K562 (cell line): ENCODE measurements around the gene ATXN1. TPM values are rescaled to one million over a fixed set of nuclear protein-coding genes. Genes with fewer than 3 reads are reported as not detected.
A peak's percentile ranks its signal among the peaks of the same experiment; 100 is the strongest.

Source experiments
- ARHGAP35 ChIP-seq: fragments of 450-650 bp; IDR thresholded peaks from 2 replicates; pipeline ENCODE4 v1.6.1; 2018; ENCODE audit not compliant: partially characterized antibody
- BCOR ChIP-seq: fragments of 450-650 bp; IDR thresholded peaks from 2 replicates; pipeline ENCODE4 v1.6.1; 2016
- CEBPG ChIP-seq, 3 experiments: fragments of 200-800 bp in 1 of 3; sonication (Bioruptor generic) in 1 of 3; sonication (generic) in 1 of 3; formaldehyde crosslinking in 1 of 3; IDR thresholded peaks in 2 of 3; conservative IDR thresholded peaks in 1 of 3; 2 replicates each; pipeline versions ENCODE4 v1.6.1 to v1.8.0; 2016 to 2022; ENCODE audit warnings: missing compliant biosample characterization in 2 of 3, missing genetic modification characterization in 2 of 3, mild to moderate bottlenecking in 1 of 3, missing genetic modification reagents in 1 of 3
- DACH1 ChIP-seq: fragments of 450-650 bp; IDR thresholded peaks from 2 replicates; pipeline ENCODE4 v1.6.1; 2018; ENCODE audit not compliant: partially characterized antibody
- FOXA3 ChIP-seq, 2 experiments: fragments of 450-650 bp in 1 of 2; sonication (generic) in 1 of 2; formaldehyde crosslinking; IDR thresholded peaks in 1 of 2; conservative IDR thresholded peaks in 1 of 2; 2 replicates each; pipeline versions ENCODE4 v1.4.0 to v1.8.0; 2020 to 2022; ENCODE audit warnings: mild to moderate bottlenecking in 2 of 2, missing genetic modification reagents in 1 of 2
- GABPA ChIP-seq: fragments of 200-800 bp; sonication (Bioruptor generic); conservative IDR thresholded peaks from 2 replicates; pipeline ENCODE4 v1.6.1; 2016; ENCODE audit warnings: low read depth, missing genetic modification characterization, missing compliant biosample characterization
- HBP1 ChIP-seq: fragments of 450-650 bp; formaldehyde crosslinking; IDR thresholded peaks from 2 replicates; pipeline ENCODE4 v1.4.0; 2022; ENCODE audit warnings: missing genetic modification characterization
- IFI16 ChIP-seq: fragments of 250-450 bp; sonication (Bioruptor Pico); IDR thresholded peaks from 2 replicates; pipeline ENCODE4 v2.1.2; 2022; ENCODE audit warnings: mild to moderate bottlenecking, inconsistent platforms
- KLF13 ChIP-seq: fragments of 450-650 bp; IDR thresholded peaks from 2 replicates; pipeline ENCODE4 v1.6.1; 2016; ENCODE audit warnings: missing genetic modification characterization, low read depth, mild to moderate bottlenecking, missing compliant biosample characterization, moderate library complexity, borderline replicate concordance
- OTX1 ChIP-seq: fragments of 450-650 bp; formaldehyde crosslinking; IDR thresholded peaks from 2 replicates; pipeline ENCODE4 v1.4.0; 2022; ENCODE audit warnings: mild to moderate bottlenecking
- SIN3B ChIP-seq: fragments of 450-650 bp; IDR thresholded peaks from 2 replicates; pipeline ENCODE4 v1.6.1; 2017; ENCODE audit warnings: low read depth, mild to moderate bottlenecking, moderate library complexity
- SMARCA4 ChIP-seq: fragments of 450-650 bp; IDR thresholded peaks from 2 replicates; pipeline ENCODE4 v1.6.1; 2016
- SOX6 ChIP-seq: fragments of 450-650 bp; IDR thresholded peaks from 2 replicates; pipeline ENCODE4 v1.6.1; 2014; ENCODE audit warnings: mild to moderate bottlenecking
- TEAD1 ChIP-seq, 2 experiments: fragments of 450-650 bp in 1 of 2; sonication (generic) in 1 of 2; formaldehyde crosslinking; IDR thresholded peaks; 2 replicates each; pipeline versions ENCODE4 v1.4.0 to v1.8.0; 2020 to 2022; ENCODE audit warnings: mild to moderate bottlenecking in 2 of 2, missing genetic modification reagents in 1 of 2
- ZBTB5 ChIP-seq: fragments of 450-650 bp; IDR thresholded peaks from 2 replicates; pipeline ENCODE4 v1.6.1; 2017; ENCODE audit warnings: antibody characterized with exemption
- ZKSCAN1 ChIP-seq: fragments of 150-350 bp; IDR thresholded peaks from 2 replicates; pipeline ENCODE4 v1.6.1; 2016; ENCODE audit warnings: low read depth, low read length
- ZNF175 ChIP-seq: fragments of 200-800 bp; sonication (Bioruptor generic); IDR thresholded peaks from 2 replicates; pipeline ENCODE4 v1.6.1; 2016; ENCODE audit warnings: low read depth, mild to moderate bottlenecking, missing genetic modification characterization, missing compliant biosample characterization
- ZNF197 ChIP-seq: fragments of 200-800 bp; sonication (Bioruptor generic); IDR thresholded peaks from 2 replicates; pipeline ENCODE4 v1.6.1; 2016; ENCODE audit warnings: low read depth, missing genetic modification characterization, missing compliant biosample characterization
- ZNF316 ChIP-seq: fragments of 450-650 bp; IDR thresholded peaks from 2 replicates; pipeline ENCODE4 v1.6.1; 2016
- ZNF384 ChIP-seq: IDR thresholded peaks from 2 replicates; pipeline ENCODE4 v1.6.1; 2012; ENCODE audit warnings: low read depth, low read length, improper control_type of control experiment
- polyA plus RNA-seq, 8 experiments: library from polyadenylated mRNA; depleted of rRNA in 4 of 8; stranded (reverse) in 5 of 8; unstranded in 3 of 8; fragments of >200 nt; fragmentation: Nextera tagmentation in 2 of 8; fragmentation: Illumina TruSeq in 1 of 8; extraction: Ambion mirVana in 2 of 8; extraction: Trizol in 1 of 8; gene quantifications; 2 replicates each; pipeline versions ENCODE4 v1.2.1 to v1.2.3, GENCODE V29; 2011 to 2014; ENCODE audit warnings: inconsistent platforms in 1 of 8, missing spikeins in 1 of 8
- total RNA-seq, 7 experiments: library from RNA; depleted of rRNA in 6 of 7; stranded (reverse); fragments of >200 nt in 6 of 7; fragmentation: Illumina TruSeq in 2 of 7; extraction: Trizol in 2 of 7; gene quantifications; 2 replicates each; pipeline versions ENCODE4 v1.2.1 to v1.2.3, GENCODE V29; 2011 to 2021; ENCODE audit warnings: low replicate concordance in 1 of 7
- TF ChIP-seq, protein P1 (sequence below): fragments of 450-650 bp; IDR thresholded peaks from 2 replicates; pipeline ENCODE4 v1.6.1; 2018; ENCODE audit not compliant: partially characterized antibody

ATXN1 gene
- total and polyA plus RNA-seq, 9 of the 15 experiments (the other 6 are each of a cell fraction or from before 2014, with no cell fraction given) = under 0.01 to 1.2 (median 0.58) TPM

GRCh38 chr6:16267428-16268263, 493.6 kb downstream of the ATXN1 start (continued):
- TF ChIP-seq HBP1 (CRISPR knock-in tag) (peak; percentile 72), ZNF197 (CRISPR knock-in tag) (0 out of 2 replicates have a peak, but pooled peaks have one; percentile 26), TEAD1 (CRISPR knock-in tag; IDR thresholded peaks at IDR 0.05) (peak; percentile 22 to 97; a peak in 3 of 4 replicates), SOX6 (peak; percentile 95), ZNF316 (peak; percentile 76), FOXA3 (CRISPR knock-in tag; conservative IDR thresholded peaks at IDR 0.05 in 1 of 2, IDR thresholded peaks at IDR 0.05 in 1 of 2) (peak; percentile 39 to 64; a peak in 3 of 4 replicates), SIN3B (no peak), ZNF384 (no peak), KLF13 (tag) (no peak), ARHGAP35 (peak; percentile 68), DACH1 (peak; percentile 93), OTX1 (peak; percentile 77; the same call in 1 of the 2 replicates), GABPA (tag) (peak; percentile 38), ZKSCAN1 (peak; percentile 78; the same call in 1 of the 2 replicates), SMARCA4 (peak; percentile 96), IFI16 (CRISPR knock-in tag) (0 out of 2 replicates have a peak, but pooled peaks have one; percentile 28), CEBPG (CRISPR knock-in tag; IDR thresholded peaks at IDR 0.05) (peak; percentile 31; the same call in 1 of the 2 replicates), CEBPG (tag; conservative IDR thresholded peaks at IDR 0.05 in 1 of 2, IDR thresholded peaks at IDR 0.05 in 1 of 2) (no peak), ZNF175 (CRISPR knock-in tag) (peak; percentile 86; the same call in 1 of the 2 replicates), BCOR (peak; percentile 75), ZBTB5 (peak; percentile 97)
- TF ChIP-seq, protein P1, sequence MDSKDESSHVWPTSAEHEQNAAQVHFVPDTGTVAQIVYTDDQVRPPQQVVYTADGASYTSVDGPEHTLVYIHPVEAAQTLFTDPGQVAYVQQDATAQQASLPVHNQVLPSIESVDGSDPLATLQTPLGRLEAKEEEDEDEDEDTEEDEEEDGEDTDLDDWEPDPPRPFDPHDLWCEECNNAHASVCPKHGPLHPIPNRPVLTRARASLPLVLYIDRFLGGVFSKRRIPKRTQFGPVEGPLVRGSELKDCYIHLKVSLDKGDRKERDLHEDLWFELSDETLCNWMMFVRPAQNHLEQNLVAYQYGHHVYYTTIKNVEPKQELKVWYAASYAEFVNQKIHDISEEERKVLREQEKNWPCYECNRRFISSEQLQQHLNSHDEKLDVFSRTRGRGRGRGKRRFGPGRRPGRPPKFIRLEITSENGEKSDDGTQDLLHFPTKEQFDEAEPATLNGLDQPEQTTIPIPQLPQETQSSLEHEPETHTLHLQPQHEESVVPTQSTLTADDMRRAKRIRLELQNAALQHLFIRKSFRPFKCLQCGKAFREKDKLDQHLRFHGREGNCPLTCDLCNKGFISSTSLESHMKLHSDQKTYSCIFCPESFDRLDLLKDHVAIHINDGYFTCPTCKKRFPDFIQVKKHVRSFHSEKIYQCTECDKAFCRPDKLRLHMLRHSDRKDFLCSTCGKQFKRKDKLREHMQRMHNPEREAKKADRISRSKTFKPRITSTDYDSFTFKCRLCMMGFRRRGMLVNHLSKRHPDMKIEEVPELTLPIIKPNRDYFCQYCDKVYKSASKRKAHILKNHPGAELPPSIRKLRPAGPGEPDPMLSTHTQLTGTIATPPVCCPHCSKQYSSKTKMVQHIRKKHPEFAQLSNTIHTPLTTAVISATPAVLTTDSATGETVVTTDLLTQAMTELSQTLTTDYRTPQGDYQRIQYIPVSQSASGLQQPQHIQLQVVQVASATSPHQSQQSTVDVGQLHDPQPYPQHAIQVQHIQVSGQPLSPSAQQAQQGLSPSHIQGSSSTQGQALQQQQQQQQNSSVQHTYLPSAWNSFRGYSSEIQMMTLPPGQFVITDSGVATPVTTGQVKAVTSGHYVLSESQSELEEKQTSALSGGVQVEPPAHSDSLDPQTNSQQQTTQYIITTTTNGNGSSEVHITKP = peak; percentile 88
